Limb (tissue), 2 donors: ENCODE results near the gene TGFBR3.

Source experiments
- DNase-seq, 2 donors: peaks; one replicate each; pipeline ENCODE4 v3.0.0-alpha.2; 2016; ENCODE audit errors: extremely low spot score in 2 of 2

Gene TGFBR3

DNA sequence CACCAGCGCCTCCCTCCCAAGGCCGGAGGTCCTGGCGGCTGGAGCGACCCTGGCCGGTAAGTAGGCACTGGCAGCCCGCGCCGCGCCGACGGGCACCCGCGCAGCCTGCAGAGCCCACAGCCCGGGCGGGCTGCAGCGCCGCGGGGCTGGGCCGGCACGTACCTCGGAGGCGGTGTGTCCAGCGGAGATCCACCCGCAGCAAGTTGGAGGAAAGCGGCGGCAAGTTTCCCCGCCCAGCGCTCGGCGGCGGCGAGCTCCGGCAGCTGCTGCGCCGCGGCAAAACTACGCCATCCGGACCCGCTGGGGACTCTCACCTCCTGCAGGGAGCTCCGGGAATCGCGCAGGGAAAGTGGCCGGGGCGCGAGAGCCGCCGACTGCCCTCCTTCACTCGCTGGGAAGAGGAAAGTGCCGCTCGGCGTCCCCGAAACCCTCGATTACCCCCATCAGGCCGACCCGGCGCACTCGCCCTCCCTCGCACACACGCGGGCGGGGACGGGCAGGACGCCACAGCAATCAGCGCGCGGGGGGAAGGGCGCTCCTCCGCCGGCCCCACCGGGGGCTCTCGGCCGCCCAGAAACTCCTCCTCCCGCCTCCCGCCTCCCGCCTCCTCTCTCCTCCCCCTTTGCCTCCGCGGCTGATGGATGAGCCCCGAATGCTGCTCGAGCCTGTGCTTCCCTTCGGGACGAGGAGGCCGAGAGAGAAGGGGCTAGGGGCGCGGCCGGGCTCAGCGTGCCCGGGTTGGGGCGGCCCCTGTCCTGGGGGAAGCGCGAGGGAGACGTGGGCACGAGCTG is at the start of gene TGFBR3:
TSS of gene TGFBR3 (minus strand) at position 436 of the 791 bp plus-strand sequence. CDS start 24,620 bp downstream, outside the sequence.
- peak; percentile 93 to 96 for DNase-seq

DNA sequence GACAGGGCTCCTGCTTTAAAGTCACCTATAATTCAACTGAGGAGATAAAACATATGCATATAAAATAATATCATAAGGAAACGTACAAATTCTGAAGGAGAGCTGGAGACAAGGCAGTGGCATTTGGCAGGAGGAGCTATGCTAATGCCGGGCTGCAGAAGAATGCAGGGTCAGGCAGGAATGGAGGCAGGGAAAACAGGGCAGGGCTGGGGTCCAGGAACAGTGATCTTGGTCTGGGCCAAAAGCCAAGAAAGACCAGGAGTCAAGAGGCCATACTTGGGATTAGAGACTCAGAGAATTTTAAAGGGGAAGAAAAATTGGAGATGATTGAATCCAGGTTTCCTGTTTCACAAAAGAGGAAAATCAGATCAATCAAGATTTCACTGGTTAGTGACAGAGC is 43.3 kb upstream of the TGFBR3 start:
- no peak for DNase-seq

DNA sequence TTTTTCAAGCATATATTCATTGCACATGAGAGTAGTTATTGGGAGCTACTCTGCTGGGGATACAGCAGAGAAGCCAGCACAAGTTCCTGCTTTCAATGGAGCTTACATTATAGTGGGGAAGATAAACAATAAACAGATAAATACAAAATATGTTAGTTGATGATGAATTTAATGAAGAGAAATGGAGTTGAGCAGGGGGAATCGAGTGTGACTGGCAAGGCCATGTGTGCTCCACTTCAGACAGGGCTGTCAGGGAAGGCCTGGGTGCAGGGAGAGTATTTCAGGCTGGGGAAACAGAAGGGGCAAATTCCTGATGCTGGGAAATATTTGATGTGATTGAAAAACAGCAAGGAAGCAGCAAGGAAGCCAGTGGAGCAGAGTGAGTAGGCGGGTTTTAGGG is 42.1 kb upstream of the TGFBR3 start:
- no peak for DNase-seq

DNA sequence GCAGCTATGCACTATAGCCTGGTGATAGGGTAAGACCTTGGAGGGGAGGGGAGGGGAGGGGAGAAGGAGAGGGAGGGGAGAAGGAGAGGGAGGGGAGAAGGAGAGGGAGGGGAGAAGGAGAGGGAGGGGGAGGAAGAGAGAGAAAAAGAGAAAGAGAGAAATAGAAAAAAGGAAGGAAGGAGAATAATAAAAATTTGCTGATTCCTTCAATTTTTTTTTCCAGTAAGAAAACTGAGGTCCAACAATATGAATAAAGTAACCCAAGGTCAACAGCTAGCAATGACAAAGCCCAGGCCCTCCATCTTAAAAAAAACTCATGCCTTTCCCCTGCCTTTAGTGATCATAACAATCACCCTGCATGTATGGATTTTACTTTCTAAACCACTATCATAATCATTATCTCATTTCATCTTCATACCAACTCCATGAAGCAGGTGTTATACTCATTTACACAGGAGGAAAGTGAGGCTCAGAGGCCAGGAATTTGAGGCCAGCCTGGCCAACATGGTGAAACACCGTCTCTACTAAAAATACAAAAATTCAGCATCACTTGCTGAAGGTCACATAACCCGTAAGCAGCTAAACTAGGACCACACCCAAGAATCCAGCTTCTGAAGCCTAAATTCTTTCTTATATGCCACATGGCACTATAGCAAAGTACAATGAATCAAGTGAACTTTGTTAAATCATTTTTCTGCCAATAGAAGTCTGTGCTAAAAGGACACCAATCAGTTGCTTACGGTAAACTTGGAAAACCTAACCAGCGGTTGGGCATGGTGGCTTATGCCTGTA is 39.9 kb upstream of the TGFBR3 start:
- DNase-seq, result no peak

DNA sequence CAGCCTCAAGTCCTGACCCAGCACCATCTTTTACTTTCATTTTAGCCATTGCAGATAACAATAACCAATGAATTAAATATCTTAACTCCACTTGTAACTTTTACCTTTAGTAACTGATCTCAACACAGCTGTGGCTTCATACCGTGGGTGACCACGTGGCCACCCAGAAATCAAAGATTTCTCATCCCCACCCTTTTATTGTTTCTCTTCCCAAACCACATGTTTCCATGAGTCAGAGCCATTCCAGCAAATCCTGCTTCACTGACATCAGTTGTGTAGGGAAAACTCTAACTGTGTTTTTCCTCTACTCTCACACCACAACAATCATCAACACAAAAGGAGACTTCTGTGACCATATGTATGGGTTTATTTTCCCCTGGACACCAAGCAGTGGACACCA is 38.2 kb upstream of the TGFBR3 start:
- DNase-seq, result no peak

DNA sequence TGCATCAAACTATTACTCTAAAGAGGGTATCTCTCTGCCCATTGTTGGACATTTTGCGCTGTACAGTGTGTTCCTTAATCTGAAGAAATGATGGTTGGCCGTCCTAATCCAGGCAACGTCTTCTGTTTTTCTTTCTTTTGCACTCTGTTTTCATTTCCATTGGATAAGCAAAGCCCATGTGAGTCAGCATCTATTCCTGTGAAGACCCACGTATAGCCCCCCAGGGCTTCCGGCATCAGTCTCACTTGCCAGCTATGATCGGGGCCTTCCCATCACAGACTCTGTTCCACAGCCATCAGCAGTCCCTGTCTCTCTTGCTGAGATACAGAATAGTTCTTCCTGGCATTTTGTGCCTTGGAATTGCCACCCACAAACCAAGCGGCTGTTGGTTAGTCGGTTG is 34.0 kb upstream of the TGFBR3 start:
- no peak for DNase-seq

DNA sequence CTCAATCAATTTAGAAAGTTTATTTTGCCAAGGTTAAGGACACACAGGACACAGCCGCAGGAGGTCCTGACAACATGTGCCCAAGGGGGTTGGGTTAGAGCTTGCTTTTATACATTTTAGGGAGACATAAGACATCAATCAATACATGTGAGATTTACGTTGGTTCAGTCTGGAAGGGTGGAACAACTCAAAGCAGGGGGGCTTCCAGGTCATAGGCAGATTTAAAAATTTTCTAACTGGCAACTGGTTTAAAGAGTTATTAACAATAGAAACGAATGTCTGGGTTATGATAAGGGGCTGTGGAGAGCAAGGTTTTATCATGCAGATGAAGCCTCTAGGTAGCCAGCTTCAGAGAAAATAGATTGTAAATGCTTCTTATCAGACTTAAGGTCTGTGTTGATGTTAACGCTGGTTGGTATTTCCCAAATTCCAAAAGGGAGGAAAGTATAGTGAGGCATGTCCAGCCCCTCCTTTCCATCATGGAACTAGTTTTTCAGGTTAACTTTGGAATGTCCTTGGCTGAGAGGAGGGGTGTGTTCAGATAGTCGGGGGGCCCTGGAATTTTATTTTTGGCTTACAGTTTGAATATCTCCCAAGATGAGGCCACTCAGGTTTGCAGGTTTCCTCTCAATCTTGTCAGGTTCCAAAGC is 31.0 kb upstream of the TGFBR3 start:
- no peak for DNase-seq

DNA sequence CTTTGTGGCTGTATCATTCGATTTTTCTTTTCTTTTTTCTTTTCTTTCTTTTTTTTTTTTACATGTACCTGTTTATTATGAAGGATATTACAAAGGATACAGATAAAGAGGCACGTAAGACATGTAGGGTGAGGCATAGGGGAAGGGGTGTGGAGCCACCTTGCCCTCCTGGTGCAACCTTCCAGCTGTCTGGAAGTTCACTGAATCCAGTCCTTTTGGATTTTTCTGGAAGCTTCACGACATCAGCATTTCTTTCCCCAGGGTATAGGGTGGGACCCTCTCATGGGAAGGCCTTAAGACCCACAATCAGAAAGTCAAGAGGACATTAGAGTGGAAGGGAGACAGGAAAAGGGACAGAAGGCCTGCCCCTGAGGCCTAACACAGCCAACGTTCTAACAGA is 30.1 kb upstream of the TGFBR3 start:
- no peak for DNase-seq

DNA sequence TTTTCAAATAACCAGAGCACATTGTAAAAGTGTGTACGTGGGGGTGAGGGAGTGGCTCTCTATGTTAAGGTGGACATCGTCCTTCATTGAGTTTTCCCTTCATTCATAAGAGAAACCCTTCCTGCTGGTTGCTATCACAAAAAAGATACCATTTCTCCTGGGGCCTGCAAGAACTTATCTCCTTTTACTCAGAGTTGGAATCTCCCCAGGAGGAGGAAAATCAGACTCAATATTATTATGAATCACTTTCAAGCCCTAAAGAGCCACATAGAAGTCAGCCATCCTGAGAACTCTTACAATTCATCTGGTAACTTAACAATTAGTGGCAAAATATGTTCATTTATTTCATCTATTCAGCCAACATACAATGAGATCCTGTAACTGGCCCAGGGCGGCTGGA is 27.1 kb upstream of the TGFBR3 start:
- DNase-seq, result no peak

DNA sequence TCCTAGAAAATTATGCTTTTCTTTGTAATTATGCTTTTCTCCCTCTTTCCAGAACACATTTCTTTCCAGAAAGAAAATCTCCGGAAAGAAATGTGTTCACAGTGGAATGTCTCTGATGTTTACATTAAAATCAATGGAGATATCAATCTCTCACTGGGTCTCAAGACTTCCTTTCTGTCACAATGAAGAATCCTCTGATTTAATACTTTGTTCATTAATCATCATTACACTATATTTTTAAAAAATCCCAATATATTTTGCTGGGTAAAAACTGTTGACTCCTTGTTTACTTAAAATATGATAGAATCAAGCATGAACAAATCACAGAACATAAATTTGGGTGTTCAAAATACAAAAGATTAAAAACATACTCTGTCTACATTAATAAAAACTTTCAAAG is 26.3 kb upstream of the TGFBR3 start:
- no peak for DNase-seq

DNA sequence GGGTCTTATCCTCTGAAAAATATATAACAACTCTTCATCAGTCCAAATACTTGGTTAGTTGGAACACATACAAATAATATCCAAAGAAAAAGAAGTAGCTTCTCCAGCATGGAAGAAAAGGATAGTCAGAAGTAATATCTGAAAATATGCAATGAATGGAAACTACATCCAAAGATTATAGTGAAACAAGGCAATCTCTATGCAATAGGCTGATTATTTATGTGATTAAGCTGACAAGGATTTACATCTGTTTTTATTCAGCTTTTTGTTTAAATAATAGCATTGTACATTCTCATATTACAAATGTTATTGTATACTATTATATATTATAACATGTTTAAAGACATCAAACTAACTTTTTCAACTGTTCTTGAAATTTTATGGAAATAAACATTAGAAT is 15.3 kb upstream of the TGFBR3 start:
- no peak for DNase-seq

DNA sequence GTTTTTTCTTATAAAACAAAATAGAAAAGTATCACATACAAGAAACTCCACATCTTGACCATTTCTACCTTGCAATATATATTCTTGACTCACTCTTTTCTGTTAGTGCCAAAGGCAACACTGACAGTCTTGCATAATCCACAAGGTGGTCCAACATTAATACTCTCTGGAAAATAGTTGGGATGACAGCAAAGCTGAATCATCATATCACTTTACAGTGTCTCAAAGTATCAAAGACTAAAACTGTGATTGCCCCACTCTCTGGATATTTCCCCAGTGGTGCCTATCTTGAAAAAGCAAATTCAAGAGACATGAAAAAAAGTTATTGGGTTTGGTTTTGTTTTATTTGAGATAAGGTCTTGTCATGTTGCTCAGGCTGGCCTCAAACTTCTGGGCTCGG is 14.6 kb upstream of the TGFBR3 start:
- no peak for DNase-seq

DNA sequence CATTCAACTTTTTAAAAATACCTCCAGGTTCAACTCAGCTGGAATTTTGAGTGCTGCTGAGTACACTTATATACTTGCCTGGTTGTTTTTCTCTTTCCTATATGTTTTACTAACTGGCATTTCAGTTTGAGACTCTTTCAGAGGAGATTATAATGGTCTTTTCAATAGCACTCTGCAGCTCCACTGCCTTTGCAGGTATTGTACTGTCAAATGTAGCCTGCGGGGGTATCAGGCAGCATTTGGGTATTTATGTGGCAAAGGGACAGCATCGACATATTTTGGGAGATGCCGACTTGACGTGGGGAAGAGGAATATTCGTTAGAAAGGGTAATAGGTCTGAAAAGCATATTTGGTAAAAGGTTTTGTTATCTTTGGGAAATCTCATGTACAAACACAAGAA is 11.1 kb upstream of the TGFBR3 start:
- no peak for DNase-seq

DNA sequence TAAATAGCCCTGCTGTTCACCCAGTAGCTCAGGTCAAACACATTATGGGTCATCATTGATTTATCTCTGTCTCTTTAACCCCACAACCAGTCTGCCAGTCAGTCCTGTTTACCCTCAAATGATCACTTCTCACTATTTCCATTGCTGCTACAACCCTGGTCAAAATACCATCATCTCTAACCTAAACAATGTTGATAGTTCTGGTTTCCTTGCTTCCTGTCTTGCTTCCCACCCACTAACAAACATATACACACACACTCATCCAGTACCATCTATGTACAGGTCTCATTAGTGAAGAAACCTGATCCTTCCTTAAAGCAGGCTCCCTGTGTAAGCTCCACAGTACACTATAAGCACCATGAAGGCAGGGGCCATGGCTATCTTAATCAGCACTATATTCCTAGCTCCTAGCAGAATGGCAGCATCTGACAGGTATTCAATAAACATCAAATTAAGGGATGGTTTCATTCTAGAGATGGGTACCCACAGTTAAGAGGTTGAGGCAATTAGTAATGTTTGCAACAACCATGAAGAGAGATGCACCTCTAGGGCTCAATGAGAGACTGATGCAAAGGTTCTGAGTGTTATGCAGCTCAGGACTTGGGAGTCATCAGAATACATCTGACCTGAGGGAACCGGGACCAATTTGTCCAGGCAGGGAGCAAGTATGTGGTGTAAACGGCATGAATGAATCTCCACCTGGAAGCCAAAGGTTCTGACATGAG is 10.0 kb upstream of the TGFBR3 start:
- no peak for DNase-seq

DNA sequence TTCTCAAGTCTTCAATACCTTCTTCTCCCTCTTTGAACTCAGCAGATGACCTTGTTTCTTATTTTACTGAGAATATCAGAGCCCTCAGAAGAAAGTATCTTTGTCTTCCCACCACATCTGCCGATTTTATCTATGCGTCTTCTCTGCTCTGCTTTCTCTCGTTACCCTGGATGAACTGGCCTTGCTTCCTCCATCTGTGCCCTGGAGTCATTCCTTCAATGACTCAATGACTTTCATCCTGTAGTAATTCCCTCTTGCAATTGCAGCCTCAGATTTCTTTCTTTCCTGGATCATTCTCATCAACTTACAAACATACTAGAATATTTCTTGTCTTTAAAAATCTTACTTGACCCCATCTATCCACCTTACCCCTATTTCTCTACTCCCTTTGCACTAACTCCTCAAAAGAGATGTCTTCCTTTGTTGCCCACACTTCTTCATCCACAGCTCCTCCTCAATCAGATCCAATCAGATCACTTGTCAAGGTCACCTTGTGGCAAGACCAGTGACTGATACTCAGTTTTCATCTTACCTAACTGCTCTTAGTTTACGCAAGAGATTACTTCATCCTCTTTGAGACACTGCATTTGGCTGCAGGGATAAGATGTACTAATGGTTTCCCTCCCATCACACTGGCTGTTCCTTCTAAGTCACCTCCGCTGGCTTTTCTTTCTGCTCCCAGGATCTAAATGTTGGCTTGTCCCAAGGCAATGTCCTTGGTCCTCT is 8.2 kb upstream of the TGFBR3 start:
- no peak for DNase-seq

DNA sequence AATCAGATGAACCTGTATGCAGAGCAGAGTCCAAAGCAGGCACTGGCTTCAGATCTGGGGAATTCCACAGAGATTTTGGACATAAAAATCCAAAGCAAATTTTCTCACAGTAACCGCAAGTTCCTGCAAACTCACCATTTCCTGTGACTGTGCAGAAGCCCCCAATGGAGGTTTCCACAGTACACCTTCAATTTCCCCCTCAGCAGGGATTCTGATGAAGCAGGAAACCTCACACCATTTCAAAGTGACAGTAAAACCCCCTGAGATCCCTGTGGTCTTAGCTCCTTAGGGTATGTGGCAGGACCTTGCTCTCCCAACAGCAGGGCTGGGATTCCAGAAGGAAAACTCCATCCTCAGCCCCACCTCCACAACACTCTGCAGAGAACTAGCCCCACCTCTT is 6.0 kb upstream of the TGFBR3 start:
- no peak for DNase-seq

DNA sequence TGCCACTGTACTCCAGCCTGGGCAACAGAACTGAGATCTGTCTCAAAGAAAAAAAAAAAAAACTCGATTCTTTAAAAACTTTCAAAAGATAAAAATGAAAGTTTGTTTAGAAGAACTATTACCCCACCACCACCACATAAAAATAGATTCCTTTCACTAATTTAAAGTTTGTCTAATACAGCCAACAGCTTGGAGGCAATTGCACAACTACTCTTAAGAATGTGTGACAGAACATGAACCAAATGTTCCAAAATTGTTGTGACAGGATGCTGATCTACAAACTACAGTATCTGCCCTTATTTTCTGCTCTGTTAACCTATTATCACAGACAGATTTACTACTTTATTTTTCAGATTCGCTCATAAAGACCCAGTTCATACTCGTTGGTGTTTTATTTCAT is 5.5 kb upstream of the TGFBR3 start:
- DNase-seq, result no peak

DNA sequence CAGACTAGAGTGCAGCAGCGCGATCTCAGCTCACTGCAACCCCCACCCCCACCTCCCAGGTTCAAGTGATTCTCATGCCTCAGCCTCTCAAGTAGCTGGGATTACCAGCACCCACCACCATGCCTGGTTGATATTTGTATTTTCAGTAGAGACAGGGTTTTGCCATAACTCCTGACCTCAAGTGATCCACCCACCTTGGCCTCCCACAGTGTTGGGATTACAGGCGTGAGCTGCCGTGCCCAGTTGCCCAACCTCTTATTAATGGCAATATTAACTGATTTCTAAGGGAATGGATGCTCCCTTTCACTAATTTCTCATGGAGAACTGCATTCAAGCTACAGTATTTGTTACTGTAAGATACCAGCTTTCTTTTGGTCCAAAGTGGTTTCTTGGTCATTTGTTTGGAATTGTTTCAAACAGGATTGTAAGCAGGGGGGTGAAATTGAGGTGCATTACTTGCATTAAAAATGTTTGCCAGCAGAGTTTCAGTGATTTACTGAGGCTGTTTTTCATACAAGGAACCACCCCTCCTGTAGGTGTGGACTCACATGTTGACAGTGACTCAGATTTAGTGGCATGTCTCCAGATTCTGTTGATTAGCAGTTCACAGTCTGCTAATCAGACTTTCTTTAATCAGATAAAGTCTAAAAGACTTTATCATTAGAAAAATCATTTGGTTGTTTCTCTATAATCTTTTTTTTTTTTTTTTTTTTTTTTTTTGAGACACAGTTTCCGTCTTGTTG is 3.9 kb upstream of the TGFBR3 start:
- DNase-seq, result no peak

DNA sequence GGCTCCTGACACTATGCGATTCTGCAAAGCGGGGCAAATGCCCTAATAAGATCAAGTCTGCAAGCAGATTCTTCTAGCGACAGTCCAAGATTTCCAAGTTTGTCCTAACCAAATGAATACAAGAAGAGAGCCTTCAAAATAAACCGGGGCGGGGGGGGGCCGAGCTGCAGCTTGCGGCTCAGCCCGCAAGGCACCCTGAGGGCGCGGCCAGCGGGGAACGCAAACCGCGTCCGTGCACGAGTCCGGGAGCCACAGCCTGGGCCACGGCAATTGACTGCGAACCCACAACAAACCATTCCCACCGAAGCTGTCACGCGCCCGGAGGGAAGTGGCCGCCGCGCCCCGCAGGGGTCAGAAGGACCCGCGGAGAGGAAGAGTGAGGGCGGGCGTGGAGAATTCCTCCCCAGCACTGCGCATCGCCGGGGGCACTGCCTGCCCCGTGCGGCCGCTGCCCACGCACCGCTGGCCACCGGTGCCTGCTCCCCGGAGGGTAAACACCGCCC is 687 bp downstream of the TGFBR3 start:
- peak in 1 of 2 donors; percentile 61 for DNase-seq
